NCI-H748 (cell line): ENCODE data around the gene THEMIS.

ENCODE experiments used
- DNase-seq: peaks from one replicate; lab custom pipeline; 2025; ENCODE audit not compliant: unreplicated experiment; lab: John Stamatoyannopoulos, UW

Gene THEMIS

GRCh38 chr6:127865108-127865507 lies 35.8 kb downstream of the THEMIS start:
- DNase-seq: no peak

DNA sequence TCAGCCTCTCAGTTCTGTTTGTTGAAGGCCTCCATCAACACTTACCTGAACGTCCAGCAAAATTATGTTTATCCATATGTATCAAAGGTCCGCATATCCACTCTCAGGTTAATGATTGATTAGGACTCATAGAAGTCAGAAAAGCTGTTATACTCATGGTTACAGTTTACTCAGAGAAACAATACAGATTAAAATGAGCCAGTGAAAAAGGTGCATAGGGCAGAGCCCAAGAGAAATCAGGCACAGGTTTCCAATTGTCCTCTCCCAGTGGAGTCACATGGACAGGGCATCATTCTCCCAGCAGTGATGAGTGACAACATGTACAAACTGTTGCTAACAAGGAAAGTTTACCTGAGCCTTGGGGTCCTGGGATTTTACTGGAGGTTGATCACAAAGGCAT lies 36.2 kb downstream of the THEMIS start:
- DNase-seq: no peak

GRCh38 chr6:127860723-127861122 lies 40.1 kb downstream of the THEMIS start:
- DNase-seq: no peak

GRCh38 chr6:127859956-127860355 lies 40.9 kb downstream of the THEMIS start:
- DNase-seq: no peak

DNA sequence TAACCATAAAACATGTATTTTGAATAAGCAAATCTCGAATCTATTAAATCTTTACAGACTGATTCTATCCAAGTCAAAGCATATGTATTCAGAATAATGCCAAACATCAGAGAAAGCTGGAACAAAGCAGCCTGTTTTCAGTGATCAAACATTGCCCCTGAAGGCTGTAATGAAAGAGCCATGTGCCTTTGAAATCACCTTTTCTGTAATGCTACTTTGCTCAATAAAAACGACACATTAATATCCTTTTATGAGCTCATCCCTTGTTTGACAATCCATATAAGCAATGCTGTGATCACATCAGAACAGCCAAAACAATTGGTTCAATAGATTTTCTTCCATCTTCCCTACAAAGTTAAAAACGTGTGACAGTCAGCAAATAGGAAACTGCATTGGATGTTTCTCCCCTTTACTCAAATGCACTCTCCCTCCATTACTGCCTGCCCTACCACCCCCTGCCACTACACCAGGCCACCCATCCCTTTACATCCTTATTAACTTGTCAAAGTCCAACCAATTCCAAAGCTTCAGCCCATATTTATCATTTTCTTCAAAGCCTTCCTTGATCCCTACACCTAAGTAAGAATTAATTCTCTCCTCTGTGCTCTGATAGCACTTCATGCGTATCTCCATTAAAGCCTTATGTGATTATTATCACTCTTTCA lies 42.0 kb downstream of the THEMIS start:
- peak; percentile 28 for DNase-seq

GRCh38 chr6:127857051-127857637 lies 43.7 kb downstream of the THEMIS start:
- no peak for DNase-seq

DNA sequence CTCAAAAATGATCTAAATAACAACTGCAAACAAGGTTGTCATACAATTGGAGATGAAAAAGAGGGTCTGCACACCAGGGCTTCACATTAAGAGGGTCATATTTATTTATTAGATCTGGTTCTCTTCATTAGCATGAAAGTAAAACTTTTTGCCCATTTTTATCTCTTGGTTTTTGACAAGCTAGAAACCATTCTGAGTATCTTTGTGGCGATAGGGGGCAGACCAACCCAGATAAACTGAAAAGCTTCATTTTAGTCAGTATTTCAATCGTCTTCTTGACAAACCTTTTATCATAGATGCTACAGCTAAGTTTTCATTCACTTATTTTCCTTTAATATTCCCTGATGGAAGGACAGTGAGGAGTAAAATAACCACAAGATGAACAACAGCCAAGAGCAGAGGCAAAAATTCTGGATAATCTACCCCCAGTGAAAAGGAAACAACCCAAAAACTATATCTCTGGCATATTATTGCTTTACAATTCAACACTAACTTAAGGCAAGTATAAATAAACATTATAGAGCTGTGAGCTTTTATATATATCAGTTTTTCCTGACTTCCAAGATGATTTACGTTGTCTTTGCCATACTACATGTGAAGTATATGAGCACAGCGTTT lies 45.2 kb downstream of the THEMIS start:
- DNase-seq: no peak

- DNase-seq: no peak
These were observed 46.8 kb downstream of the THEMIS start for GRCh38 chr6:127854009-127854408.

DNA sequence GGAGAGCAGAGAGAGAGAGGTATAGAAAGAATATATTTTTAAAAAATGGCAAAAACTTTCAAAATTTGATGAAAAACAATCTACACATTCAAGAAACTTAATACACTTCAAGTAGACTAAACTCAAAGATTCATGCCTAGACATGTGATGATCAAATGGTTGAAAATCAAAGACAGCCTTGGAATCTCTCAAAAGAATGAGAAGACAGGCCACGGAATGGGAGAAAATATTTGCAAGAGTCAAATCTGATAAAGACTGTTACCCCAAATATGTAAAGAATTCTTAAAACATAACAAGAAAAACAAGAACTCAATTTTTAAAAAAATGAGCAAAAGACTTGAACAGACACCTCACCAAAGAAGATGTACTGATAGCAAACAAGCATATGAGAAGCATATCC lies 49.7 kb downstream of the THEMIS start:
- no peak for DNase-seq

GRCh38 chr6:127845242-127845641 lies 55.6 kb downstream of the THEMIS start:
- no peak for DNase-seq

- DNase-seq: no peak
These were observed 56.3 kb downstream of the THEMIS start for GRCh38 chr6:127844529-127844928.

GRCh38 chr6:127843582-127843981 lies 57.3 kb downstream of the THEMIS start:
- DNase-seq: no peak

DNA sequence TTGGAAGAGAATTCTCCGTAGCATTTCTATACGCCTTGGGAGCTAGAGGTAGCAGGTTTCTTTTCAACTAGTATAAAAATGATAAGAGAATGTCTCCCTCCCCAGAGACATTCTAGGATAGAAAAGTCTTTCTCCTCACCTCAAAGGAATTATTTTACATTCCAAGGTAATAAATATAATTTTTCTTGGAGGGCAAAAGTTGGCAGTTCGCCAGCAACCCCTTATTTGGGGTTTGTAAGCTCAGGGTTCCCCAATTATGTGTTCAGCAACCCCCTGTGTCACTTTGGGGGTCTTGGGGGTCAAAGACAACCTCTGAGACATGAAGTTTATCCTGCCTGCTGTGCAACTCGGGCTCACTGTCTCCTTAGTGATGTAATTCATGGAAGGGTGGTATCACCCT lies 58.3 kb downstream of the THEMIS start:
- DNase-seq: no peak

- no peak for DNase-seq
These were observed 59.0 kb downstream of the THEMIS start for GRCh38 chr6:127841811-127842210.

GRCh38 chr6:127834136-127834535 lies 66.7 kb downstream of the THEMIS start:
- DNase-seq: no peak

GRCh38 chr6:127833336-127833735 lies 67.5 kb downstream of the THEMIS start:
- no peak for DNase-seq

DNA sequence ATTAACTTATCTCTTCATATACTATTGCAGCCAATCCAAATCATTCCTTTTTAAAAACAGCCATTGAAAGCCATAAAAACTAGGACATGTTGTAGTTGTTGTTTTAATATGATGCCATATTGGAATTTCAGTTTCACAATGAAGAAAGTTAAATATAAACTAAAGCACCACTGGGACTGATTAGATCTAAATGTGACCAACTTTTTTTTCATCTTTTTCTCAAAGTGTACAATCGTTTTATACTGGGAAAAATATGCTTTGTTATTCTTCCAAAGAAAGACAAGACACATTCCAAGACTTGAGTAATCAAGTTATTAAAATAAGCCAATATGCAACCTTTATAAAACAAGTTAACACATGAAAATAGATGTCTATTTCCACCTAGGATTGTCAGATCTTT lies 68.5 kb downstream of the THEMIS start:
- DNase-seq: no peak

DNA sequence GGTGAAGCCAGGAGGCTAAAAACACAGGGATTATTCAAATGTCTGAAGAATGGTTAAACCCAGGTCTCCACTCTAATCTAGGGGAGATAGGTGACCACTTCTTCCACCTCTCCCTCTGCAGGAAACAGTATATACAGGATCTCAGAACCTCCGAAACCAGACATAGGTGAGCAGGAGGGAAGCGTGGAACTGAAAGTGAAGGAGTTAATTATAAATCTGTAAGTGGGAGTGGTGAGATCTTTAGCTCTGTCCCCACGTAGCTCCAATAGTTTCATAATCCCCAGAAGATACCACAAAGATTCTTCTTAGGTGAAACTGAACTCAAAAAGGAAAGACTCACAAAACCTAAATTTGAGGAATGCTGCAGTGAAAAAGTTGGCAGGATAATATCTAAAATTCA lies 76.8 kb downstream of the THEMIS start:
- no peak for DNase-seq

- DNase-seq: no peak
These were observed 79.4 kb downstream of the THEMIS start for GRCh38 chr6:127821431-127821830.

DNA sequence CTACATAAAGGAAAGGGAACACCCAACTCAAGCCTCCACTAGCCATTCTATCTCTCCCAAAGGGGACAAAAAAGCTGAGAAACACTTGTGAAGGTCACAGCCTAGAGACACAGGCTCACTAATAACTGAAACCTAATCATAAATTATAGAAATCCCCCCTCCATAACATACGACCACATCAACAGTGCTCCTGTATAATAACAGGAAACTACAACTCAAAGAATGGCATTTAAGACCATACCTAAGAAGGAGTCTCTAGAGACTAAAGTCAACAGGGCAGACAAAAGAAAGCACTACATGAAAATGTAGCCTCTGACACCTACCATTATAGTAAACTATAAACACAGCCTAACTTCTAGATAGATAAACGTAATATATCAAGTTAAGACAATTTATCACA lies 82.7 kb downstream of the THEMIS start:
- no peak for DNase-seq

GRCh38 chr6:127816643-127817042 lies 84.2 kb downstream of the THEMIS start:
- peak; percentile 67 for DNase-seq

DNA sequence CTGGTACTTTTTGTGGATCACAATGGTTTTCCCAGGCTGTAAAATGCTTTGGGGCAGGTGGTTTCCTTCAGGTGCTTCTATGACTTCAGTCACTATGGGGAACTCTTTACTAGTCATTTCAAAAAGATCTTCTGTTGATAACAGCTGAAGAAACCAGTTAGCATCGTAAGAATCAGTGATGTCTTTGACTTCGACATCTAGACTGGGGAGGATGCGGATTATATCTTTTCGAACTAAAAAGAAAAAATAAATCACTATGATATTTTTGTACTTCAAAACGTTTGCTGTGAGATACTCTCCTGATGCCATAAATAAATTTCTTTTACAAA lies 87.2 kb downstream of the THEMIS start:
- DNase-seq: no peak
